ENCODE measurements around the gene KDM4C. TPM values are rescaled to one million over a fixed set of nuclear protein-coding genes. Genes with fewer than 3 reads are reported as not detected.
"Not testable (repeated sequence)": the region's sequence is repeated elsewhere in the genome, so short reads cannot be mapped to it uniquely, and the experiment has no call there.

Gene KDM4C
- total RNA-seq, 1 donor from 2014 or later: 13.9 TPM

DNA sequence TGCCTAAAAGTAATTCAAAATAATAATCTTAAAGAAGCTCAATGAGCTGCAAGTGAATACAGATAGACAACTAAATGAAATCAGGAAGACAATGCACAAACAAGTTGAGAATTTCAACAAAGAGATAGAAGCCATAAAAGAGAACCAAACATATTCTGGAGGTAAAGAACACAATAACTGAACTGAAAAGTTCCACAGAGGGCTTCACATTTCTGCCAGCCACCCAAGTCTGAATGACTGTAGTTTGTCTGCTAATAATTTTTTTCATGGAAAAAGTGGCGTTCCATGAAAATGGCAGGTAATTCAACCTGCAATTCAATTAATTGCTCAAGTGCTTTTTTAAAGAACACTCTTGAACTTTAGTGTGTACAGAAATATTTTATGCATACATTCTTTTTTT lies 251.3 kb downstream of the KDM4C start:
- no peak for DNase-seq (ENCODE audit: extremely low read depth, low read depth, low spot score)

DNA sequence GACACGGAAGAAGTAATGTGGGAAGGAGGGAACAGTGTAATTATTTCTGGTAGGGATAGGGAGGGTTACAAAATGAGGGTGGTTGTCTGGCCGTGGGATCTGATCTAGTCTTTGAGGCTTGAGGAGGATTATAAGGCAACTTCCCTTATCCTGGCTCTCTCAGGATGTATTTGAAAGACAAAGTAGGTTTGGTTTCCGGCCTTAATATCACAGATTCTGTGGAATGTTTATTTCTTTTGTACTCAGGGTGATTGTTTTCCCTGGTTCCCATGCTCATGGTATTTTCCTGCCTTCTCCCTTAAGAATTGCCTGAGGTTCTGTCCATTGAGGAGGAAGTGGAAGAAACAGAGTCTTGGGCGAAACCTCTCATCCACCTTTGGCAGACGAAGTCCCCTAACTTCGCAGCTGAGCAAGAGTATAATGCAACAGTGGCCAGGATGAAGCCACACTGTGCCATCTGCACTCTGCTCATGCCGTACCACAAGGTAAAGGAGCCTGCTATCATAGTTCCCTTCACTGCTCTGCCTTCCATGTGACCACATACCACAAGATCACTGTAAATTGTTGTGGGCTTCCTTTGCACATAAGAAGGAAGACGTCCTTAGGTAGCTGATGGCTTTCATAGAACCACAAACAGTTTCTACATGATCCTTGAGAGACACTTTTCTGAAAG lies 253.8 kb downstream of the KDM4C start:
- peak; percentile 27 for DNase-seq (ENCODE audit: extremely low read depth, low read depth, low spot score)

DNA sequence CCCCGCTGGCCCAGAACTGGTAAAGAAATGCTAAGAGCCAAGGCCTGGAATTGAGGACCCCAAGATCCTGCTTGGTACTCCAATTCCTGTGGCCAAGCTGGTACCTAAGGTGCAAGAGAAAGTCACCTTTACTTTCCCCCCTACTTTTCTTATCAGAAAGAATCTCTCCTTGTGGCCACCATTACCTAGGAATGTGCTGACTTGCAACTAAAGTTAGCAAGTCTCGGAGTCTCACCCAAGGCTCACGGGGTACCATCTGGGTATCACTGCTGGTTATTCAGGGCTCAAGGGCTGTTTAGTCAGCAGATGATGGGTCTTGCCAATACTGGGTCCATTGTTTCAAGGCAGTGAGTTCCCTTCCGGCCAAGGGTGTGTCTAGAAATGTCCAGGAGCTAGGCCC lies 270.2 kb downstream of the KDM4C start:
- no peak for DNase-seq (ENCODE audit: extremely low read depth, low read depth, low spot score)

- DNase-seq (ENCODE audit: extremely low read depth, low read depth, low spot score): no peak
Measured at GRCh38 chr9:7028591-7028990, 270.8 kb downstream of the KDM4C start.

- not testable (repeated sequence) for DNase-seq (ENCODE audit: extremely low read depth, low read depth, low spot score)
Measured at GRCh38 chr9:7030943-7031342, 273.2 kb downstream of the KDM4C start.

DNA sequence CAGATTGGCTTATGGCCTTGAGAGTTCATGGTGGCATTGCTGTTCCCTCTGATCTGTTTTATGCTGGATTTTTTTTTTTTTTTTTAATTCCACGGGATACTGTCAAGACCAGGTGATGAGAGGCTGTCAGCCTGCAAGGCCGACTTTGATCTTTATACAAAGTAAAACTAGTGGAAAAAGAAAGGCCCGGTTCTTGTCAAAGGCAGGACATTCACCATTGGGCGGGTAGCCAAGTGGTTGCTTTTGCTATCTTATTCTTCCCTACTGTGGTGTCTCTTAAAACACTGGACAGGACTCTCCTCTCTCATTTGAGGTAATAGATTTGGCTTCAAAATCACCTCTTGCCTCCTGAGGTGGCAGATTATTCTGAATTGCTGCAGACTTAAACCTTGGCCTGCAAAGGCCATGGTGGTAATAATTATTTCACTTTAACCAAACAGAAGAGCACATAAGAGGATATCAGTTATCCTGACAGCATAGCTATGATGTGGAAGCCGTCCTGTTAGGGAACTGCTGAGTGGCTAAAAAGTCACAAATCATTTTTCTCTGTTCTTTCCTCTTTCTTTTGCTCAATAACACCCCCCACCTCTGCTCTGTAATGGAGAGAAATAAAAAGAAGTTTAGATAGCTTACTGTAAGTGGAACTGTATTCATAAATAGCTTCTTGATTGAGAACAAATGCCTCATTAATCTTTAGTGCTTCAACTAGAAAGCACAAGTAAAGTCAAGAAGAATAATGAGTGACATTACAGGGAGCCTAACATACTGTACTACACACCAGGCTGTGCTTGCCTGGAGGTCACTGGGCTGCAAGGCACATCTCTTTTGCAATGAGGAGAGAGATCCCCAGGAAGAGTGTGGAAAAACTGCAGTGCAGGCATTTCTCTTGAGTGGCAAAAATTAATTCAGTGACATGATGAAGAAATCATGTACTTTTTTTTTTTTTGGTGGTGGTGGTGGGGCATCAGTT lies 275.6 kb downstream of the KDM4C start:
- DNase-seq (ENCODE audit: extremely low read depth, low read depth, low spot score): no peak

DNA sequence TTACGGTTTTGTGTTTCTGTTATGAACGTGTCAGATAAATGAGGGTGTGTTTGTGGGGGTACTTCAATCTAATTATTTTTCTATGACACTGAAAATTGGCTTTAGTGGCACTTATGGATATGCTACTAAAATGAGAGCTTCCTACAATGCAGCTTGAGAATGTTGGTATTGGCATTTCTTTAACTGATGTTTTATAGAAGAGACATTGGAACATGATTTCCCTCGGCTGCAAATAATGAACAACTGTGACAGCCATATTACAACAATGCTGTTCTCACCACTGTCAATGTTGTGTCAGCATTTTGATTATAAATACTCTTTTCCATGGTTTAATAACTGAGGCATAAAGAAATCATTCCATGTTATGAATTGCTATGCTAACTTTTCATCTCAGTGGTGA lies 279.4 kb downstream of the KDM4C start:
- DNase-seq (ENCODE audit: extremely low read depth, low read depth, low spot score): no peak

DNA sequence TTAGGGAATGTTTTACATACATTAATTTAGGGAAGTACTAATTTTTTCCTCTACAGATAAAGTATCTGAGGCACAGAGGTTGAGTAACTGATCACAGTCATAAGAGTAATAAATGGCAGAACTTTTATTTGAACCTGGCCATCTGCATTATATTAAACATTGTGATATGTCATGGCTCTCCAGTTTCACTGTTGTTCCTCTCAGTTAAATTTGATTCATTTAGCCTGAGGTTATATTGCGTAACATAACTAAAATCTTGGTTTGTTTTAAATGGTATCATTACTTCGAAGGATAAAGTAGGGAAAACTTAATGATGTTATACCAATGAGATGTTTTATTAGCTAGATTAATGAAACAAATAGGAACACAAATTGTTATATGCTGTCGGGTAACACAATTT lies 284.4 kb downstream of the KDM4C start:
- DNase-seq (ENCODE audit: extremely low read depth, low read depth, low spot score): no peak

DNA sequence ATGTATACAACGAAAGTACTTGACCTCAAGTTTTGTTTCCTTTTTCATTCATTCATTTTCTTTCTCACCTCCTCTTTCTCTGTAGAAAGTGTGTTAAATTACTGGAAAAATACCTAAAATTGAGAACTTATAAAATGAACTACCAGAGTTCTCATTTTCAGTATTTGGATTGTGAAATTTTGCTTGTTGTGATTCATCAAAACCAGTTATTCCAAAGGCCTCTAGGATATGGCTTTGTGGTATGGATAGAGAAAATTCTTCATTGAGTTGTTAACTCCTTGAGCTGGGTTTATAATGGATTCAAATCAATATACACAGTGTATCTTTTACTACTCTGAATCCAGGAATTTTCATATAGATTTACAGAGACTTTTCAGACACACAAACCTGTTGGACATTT lies 287.6 kb downstream of the KDM4C start:
- DNase-seq (ENCODE audit: extremely low read depth, low read depth, low spot score): no peak

GRCh38 chr9:7051711-7052110 lies 293.9 kb downstream of the KDM4C start:
- no peak for DNase-seq (ENCODE audit: extremely low read depth, low read depth, low spot score)

DNA sequence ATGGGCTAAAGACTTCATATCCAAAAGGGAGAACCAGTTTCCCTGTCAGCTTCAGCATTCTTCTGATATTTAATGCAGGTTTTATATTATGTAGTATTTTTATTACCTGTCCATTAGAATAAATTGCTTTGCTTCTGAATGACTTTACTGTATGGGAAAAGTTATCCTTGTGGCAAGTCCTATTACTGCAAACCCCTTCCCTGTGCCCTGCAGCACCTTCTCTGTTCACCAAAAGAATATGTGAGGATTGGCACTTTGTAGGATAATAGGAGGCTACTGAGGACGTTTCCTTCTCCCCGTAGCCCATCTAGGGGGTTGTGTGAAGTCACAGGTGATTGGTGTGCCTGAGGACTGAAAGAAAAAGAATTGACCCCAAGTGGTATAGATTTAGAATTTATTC lies 296.1 kb downstream of the KDM4C start:
- DNase-seq (ENCODE audit: extremely low read depth, low read depth, low spot score): no peak

- no peak for DNase-seq (ENCODE audit: extremely low read depth, low read depth, low spot score)
Measured at GRCh38 chr9:7055171-7055903, 297.6 kb downstream of the KDM4C start.

DNA sequence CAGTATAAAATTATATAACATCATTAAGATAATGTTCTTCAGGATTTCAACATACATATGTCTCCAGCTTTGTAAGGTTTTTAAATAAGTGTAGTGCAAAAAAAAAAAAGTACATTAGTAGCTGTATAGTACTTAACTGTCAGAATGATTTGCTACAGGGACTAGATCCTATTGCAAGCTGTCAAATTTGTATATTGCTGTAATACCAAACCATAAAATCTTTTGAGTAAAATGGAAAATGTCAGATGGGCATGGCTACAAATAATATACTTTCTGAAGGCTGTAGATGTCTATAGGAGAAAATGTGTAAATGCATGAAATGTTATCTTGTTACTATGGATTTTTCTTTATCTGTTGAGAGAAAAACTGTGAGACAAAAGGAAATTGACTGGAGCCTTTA lies 298.5 kb downstream of the KDM4C start:
- no peak for DNase-seq (ENCODE audit: extremely low read depth, low read depth, low spot score)

GRCh38 chr9:7058473-7058872 lies 300.7 kb downstream of the KDM4C start:
- no peak for DNase-seq (ENCODE audit: extremely low read depth, low read depth, low spot score)

DNA sequence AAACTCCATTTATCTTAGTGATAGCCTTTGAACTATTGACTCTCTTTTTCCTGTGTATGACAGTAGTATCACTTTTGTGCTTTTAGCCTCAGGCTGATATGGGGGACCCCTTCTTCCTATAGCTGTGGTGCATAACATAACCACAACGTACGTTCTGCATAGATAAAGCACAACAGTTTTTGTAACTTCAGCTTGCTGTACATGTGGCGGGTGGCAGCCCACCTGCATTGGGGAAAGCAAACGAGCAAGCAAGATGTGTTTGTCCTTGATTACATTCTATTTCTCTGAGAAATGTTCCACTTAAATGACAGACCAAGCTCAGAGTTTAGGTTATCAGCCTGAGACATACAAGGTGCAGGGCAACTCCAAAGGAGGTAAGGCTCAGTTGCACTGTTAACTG lies 309.4 kb downstream of the KDM4C start:
- no peak for DNase-seq (ENCODE audit: extremely low read depth, low read depth, low spot score)

DNA sequence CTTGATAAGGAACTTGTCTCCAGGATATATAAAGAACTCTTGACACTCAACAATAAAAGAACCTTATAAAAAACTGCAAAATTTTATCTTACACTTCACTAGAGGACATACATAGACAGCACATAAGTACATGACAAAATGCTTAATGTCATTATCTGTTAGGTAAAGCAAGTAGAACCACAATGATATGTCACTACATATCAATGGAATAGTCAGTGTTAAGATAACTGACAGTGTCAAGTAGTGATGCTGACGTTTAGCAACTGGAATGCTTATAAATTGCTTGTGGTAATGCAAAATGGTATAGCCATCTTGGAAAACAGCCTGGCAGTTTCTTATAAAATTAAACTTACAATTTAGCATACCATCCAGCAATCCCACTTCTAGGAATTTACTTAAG lies 314.1 kb downstream of the KDM4C start:
- no peak for DNase-seq (ENCODE audit: extremely low read depth, low read depth, low spot score)

- DNase-seq (ENCODE audit: extremely low read depth, low read depth, low spot score): no peak
Measured at GRCh38 chr9:7073706-7074105, 315.9 kb downstream of the KDM4C start.

- no peak for DNase-seq (ENCODE audit: extremely low read depth, low read depth, low spot score)
Measured at GRCh38 chr9:7075154-7075553, 317.4 kb downstream of the KDM4C start.

DNA sequence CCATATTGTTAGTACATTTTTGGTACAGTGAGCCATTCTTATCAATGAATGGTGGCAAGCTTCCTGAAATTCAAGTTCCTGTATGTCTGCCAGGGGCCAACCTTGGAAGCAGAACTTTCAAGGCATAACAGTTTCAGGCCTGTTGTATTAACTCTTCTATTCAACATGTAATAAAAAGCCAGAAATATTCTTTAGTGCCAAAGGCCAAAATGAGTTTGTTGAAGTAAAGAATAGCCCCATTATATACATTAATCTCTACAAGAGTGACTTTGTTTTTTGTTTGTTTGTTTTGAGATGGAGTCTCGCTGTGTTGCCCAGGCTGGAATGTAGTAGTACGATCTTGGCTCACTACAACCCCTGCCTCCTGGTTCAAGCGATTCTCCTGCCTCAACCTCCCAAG lies 321.3 kb downstream of the KDM4C start:
- DNase-seq (ENCODE audit: extremely low read depth, low read depth, low spot score): no peak

DNA sequence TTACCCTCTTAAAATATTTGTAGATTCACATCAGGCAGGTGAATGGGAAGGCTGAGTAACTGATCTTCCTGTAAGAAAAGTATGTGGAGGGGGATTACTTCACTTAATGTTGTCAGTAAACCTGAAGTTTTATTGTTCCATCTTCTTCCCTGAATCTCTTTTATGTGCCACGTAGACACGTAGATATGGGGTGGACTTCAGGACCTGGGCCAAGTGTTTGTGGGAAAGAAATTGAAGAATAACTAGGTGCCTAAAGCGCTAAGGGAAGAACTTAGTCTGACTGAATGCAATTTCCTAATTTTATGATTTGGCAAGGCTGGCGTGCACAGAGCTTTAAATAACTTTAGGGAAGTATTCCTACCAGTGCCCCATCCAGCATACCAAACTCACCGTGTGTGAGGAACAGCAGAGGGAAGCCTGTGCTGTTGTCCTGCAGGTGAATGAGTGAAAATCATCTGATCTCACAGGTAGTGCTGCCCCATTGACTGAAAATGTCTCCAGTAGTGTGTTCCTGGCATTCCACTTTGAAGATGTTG lies 323.4 kb downstream of the KDM4C start:
- no peak for DNase-seq (ENCODE audit: extremely low read depth, low read depth, low spot score)

DNA sequence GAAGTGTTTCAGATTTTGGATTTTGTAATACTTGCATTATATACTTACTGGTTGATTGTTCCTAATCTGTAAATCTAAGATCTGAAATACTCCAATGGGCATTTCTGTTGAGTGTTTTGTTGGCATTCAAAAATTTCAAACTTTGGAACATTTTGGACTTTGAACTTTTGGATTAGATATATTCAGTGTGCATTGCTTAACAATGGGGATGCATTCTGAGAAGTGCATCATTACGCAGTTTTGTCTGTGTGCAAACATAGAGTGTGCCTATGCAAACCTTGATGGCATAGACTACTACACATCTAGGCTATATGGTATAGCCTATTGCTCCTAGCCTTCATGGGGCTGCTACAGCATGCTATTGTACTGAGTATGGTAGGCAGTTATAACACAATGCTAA lies 325.4 kb downstream of the KDM4C start:
- DNase-seq (ENCODE audit: extremely low read depth, low read depth, low spot score): no peak
